ENCODE results near the gene ACRV1.

Gene ACRV1

GRCh38 chr11:125649465-125650166, 31.0 kb downstream of the ACRV1 start:
- no peak for DNase-seq

GRCh38 chr11:125645871-125646270, 34.8 kb downstream of the ACRV1 start:
- DNase-seq: no peak

DNA sequence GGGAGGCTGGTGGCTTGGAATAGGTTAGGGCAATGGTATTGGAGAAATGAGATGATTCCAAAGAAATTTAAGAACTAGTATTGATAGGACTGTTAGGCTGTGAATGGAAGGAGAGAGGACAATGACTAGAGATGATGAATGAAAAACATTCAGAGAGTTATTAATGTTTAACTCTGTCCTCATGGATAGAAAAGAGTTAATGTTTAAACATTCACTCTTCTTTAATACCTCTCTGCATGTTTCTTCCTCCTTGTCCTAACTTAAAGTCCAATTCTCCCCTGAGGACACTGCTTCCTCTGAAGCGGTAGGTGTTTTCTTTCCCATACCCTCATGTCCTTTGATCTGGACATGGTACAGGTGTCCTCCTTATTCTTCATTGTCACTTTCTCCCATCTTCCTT, 42.3 kb downstream of the ACRV1 start:
- DNase-seq: no peak

DNA sequence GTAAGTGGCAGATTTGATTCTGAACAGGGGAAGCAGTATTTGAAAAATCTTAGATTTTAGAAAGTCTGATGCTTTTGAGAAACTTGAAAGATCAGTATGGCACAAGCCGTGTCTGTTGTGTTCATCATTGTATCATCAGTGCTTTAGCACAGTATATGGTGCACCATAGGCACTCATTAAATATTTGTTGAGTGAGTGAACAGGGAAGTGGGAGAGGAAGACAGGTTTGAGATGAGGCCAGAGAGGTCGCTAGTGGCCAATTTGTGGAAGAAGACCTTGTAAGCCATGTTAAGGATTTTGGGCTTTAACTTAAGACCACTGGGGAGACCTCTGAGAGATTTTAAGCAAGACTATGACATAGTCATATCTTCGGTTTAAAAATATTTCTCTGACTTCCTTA, 42.8 kb downstream of the ACRV1 start:
- DNase-seq: no peak

DNA sequence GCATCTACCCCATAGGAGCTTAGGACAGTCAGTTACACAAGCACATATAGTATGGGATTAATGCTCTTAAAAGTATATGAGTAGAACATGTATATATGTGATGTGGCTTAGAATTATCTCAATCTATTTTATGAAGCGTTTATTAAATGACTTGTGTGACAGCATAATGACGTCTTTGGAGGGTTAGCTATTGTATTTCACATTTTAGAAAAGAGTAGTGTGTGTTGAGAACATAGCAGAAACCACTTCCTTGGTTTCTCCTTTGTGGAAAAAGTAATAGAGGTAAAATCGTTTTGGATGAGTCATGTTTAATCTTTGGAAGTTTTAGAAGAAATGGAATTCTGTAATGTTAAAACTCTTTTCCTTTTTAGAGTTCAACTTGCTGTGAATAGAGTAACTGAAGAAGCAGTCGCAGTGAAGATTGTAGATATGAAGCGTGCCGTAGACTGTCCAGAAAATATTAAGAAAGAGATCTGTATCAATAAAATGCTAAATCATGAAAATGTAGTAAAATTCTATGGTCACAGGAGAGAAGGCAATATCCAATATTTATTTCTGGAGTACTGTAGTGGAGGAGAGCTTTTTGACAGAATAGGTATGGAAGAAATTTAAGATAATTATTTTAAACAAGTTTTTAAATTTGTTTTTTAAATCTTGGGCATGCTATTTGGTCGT, 53.3 kb downstream of the ACRV1 start:
- DNase-seq: no peak

DNA sequence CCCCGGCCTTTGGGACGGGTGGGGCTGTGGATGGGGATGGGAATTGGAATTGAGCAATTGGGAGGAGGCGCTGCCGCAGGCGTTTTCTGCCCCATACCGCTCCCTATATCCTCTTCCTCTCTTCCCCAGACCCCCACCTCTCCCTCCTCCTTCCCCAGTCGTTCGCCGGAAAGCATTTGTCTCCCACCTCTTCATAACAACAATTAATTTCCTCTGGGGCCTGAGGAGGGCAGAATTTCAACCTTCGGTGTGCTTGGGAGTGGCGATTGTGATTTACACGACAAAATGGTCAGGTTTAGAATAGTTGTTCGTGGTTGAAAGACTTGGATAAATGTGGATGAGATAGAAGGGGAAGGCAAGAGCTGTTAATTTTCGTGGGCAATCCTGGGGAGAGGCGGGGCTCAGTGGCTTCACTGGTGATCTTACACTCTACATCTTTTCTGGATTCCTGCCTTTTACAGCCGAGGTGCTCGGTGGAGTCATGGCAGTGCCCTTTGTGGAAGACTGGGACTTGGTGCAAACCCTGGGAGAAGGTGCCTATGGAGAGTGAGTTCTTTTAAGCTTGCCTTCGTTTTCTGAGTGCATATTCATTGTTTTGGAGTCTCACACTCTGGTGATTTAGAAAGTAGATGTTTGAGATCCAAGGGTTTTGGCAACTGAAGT, 54.2 kb downstream of the ACRV1 start:
- DNase-seq: no peak

GRCh38 chr11:125625630-125626287, 54.9 kb downstream of the ACRV1 start:
- peak; percentile 85 for DNase-seq

GRCh38 chr11:125625225-125625629, 55.4 kb downstream of the ACRV1 start:
- DNase-seq: no peak

DNA sequence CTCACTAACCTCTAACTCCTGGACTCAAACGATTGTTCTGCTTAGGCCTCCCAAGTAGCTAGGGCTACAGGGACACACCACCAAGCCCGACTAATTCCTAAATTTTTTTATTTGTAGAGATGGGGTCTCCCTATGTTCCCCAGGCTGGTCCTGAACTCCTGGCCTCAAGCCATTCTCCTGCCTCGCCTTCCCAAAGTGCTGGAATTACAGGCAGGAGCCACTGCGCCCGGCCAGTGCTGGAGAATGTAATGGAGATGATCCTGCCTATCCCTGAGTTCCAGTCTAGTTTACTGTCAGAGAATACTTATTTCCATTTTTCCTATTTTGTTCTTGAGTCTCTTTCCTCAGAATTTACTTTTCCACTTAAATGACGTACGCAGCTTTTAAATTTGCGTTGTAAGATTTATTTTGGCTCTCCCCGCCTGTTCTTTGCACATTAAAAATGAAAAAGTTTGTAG, 55.9 kb downstream of the ACRV1 start, which contains the start of gene CHEK1:
CHEK1 (plus strand) TSS at position 408 of the 458 bp plus-strand sequence. CDS start 1,606 bp downstream, outside the sequence.
- DNase-seq: no peak

DNA sequence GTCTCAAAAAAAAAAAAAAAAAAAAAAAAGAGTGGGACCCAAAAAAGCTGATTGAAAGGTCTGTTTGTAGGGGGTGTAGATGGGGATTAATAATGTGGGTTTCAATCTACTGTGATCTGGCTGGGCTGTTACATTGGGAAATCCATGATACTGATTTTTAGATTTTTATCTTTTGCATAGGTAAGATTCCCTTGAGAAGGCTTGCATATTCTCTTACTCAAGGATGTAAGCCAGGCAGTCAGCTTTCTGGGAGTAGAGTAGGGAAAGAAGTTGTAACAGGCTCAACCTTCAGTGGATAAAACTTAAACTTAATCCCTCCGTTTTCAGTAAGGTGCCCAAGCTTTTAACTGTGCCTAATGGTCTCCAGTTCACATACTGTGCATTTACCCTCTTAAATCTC, 57.6 kb downstream of the ACRV1 start:
- no peak for DNase-seq

DNA sequence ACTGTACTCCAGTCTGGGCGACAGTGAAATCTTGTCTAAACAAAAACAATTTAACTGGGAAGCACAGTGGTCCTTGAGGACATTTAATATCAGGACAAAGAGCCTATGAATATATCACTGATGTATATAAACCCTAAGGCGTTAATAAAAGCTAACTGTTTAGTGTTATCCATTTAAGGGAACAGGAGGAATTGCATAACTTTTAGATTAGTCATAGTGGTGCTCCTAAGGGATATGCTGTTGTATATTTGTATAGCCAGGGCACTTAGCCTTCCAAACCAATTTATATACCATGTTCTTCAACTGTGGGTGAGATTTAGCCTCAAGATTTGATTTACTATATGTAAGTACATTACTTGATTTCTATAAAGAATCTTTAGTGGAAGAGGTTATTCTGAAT, 58.7 kb downstream of the ACRV1 start:
- no peak for DNase-seq
